HepG2 (cell line): ENCODE results near the gene RTP5. TPM values are rescaled to one million over a fixed set of nuclear protein-coding genes. Genes with fewer than 3 reads are reported as not detected.

Source experiments
- SAP130 ChIP-seq: IDR thresholded peaks from 2 replicates; pipeline ENCODE4 v1.6.1; 2016; ENCODE audit warnings: low read depth
- ZMYM3 ChIP-seq: sonication (generic); formaldehyde crosslinking; IDR thresholded peaks from 2 replicates; pipeline ENCODE4 v1.5.1; 2020; ENCODE audit warnings: mild to moderate bottlenecking, missing genetic modification reagents
- ZNF432 ChIP-seq: sonication (generic); formaldehyde crosslinking; IDR thresholded peaks from 2 replicates; pipeline ENCODE4 v1.5.0; 2020; ENCODE audit warnings: missing genetic modification reagents, mild to moderate bottlenecking, borderline replicate concordance
- polyA plus RNA-seq, 8 experiments: library from polyadenylated mRNA; depleted of rRNA in 3 of 8; stranded (reverse) in 7 of 8; unstranded in 1 of 8; fragments of >200 nt; fragmentation: Illumina TruSeq in 4 of 8; extraction: Trizol in 4 of 8; gene quantifications; 2 replicates each; pipeline versions ENCODE4 v1.2.1 to v1.2.3, GENCODE V29; 2011 to 2016; ENCODE audit warnings: low read depth in 4 of 8, missing spikeins in 1 of 8, mixed read lengths in 1 of 8; ENCODE audit not compliant: insufficient read depth in 1 of 8
- total RNA-seq, 5 experiments: library from RNA; depleted of rRNA; stranded (reverse); fragments of >200 nt; fragmentation: Illumina TruSeq; extraction: Trizol; gene quantifications; 2 replicates each; pipeline ENCODE4 v1.2.3, GENCODE V29; 2016; ENCODE audit warnings: low read depth in 1 of 5
- TF ChIP-seq, protein P1 (sequence below): sonication (generic); formaldehyde crosslinking; IDR thresholded peaks from 2 replicates; pipeline ENCODE4 v1.5.1; 2020; ENCODE audit warnings: mild to moderate bottlenecking, missing genetic modification reagents, borderline replicate concordance
- TF ChIP-seq, protein P2 (sequence below): IDR thresholded peaks from 2 replicates; pipeline ENCODE4 v1.6.1; 2012; ENCODE audit warnings: low read depth, low read length, improper control_type of control experiment
- TF ChIP-seq, protein P3 (sequence below): IDR thresholded peaks from 2 replicates; pipeline ENCODE4 v1.6.1; 2016; ENCODE audit warnings: low read depth, missing genetic modification reagents, missing compliant biosample characterization
- TF ChIP-seq, protein P4 (sequence below): sonication (generic); formaldehyde crosslinking; IDR thresholded peaks from one replicate; pipeline ENCODE4 v1.5.1; 2020; ENCODE audit warnings: mild to moderate bottlenecking, missing genetic modification reagents; ENCODE audit errors: not compliant biosample characterization

RTP5 gene
- total and polyA plus RNA-seq, 2 of the 13 experiments (the other 11 are each of a cell fraction or from before 2014, with no cell fraction given) = not detected

DNA sequence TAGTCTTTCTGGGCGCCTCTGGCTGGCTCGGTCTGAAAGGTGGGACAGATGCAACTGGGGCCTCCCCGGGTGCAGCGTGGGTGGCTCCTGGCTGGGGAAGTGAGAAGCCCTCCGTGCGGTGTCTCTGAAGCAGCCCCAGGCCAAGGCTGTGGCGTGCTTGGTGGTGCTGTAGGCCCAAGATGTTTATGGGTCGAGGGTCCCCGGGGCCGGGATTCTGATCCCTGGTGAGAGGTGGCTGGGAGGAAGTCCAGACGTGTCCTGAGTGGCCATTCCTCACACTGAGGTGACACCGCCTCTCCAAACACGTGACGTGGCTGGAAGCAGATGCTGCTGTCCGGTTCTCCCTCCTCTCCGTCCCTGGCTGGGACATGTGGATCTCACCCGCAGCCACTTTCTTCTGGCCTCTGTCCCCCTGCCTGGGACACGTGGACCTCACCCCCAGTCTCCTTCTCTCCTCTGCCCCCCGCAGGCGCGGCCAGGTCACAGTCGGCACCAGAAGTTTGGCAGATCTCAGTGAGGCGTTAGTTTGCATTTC is 12.6 kb downstream of the RTP5 start (continued):
- TF ChIP-seq, protein P1, sequence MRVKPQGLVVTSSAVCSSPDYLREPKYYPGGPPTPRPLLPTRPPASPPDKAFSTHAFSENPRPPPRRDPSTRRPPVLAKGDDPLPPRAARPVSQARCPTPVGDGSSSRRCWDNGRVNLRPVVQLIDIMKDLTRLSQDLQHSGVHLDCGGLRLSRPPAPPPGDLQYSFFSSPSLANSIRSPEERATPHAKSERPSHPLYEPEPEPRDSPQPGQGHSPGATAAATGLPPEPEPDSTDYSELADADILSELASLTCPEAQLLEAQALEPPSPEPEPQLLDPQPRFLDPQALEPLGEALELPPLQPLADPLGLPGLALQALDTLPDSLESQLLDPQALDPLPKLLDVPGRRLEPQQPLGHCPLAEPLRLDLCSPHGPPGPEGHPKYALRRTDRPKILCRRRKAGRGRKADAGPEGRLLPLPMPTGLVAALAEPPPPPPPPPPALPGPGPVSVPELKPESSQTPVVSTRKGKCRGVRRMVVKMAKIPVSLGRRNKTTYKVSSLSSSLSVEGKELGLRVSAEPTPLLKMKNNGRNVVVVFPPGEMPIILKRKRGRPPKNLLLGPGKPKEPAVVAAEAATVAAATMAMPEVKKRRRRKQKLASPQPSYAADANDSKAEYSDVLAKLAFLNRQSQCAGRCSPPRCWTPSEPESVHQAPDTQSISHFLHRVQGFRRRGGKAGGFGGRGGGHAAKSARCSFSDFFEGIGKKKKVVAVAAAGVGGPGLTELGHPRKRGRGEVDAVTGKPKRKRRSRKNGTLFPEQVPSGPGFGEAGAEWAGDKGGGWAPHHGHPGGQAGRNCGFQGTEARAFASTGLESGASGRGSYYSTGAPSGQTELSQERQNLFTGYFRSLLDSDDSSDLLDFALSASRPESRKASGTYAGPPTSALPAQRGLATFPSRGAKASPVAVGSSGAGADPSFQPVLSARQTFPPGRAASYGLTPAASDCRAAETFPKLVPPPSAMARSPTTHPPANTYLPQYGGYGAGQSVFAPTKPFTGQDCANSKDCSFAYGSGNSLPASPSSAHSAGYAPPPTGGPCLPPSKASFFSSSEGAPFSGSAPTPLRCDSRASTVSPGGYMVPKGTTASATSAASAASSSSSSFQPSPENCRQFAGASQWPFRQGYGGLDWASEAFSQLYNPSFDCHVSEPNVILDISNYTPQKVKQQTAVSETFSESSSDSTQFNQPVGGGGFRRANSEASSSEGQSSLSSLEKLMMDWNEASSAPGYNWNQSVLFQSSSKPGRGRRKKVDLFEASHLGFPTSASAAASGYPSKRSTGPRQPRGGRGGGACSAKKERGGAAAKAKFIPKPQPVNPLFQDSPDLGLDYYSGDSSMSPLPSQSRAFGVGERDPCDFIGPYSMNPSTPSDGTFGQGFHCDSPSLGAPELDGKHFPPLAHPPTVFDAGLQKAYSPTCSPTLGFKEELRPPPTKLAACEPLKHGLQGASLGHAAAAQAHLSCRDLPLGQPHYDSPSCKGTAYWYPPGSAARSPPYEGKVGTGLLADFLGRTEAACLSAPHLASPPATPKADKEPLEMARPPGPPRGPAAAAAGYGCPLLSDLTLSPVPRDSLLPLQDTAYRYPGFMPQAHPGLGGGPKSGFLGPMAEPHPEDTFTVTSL (CRISPR knock-in tag) = no peak
- TF ChIP-seq ZMYM3 (CRISPR knock-in tag) = no peak
- TF ChIP-seq, protein P2, sequence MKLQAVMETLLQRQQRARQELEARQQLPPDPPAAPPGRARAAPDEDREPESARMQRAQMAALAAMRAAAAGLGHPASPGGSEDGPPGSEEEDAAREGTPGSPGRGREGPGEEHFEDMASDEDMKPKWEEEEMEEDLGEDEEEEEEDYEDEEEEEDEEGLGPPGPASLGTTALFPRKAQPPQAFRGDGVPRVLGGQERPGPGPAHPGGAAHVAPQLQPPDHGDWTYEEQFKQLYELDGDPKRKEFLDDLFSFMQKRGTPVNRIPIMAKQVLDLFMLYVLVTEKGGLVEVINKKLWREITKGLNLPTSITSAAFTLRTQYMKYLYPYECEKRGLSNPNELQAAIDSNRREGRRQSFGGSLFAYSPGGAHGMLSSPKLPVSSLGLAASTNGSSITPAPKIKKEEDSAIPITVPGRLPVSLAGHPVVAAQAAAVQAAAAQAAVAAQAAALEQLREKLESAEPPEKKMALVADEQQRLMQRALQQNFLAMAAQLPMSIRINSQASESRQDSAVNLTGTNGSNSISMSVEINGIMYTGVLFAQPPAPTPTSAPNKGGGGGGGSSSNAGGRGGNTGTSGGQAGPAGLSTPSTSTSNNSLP = no peak
- TF ChIP-seq ZNF432 (CRISPR knock-in tag) = no peak
- TF ChIP-seq, protein P3, sequence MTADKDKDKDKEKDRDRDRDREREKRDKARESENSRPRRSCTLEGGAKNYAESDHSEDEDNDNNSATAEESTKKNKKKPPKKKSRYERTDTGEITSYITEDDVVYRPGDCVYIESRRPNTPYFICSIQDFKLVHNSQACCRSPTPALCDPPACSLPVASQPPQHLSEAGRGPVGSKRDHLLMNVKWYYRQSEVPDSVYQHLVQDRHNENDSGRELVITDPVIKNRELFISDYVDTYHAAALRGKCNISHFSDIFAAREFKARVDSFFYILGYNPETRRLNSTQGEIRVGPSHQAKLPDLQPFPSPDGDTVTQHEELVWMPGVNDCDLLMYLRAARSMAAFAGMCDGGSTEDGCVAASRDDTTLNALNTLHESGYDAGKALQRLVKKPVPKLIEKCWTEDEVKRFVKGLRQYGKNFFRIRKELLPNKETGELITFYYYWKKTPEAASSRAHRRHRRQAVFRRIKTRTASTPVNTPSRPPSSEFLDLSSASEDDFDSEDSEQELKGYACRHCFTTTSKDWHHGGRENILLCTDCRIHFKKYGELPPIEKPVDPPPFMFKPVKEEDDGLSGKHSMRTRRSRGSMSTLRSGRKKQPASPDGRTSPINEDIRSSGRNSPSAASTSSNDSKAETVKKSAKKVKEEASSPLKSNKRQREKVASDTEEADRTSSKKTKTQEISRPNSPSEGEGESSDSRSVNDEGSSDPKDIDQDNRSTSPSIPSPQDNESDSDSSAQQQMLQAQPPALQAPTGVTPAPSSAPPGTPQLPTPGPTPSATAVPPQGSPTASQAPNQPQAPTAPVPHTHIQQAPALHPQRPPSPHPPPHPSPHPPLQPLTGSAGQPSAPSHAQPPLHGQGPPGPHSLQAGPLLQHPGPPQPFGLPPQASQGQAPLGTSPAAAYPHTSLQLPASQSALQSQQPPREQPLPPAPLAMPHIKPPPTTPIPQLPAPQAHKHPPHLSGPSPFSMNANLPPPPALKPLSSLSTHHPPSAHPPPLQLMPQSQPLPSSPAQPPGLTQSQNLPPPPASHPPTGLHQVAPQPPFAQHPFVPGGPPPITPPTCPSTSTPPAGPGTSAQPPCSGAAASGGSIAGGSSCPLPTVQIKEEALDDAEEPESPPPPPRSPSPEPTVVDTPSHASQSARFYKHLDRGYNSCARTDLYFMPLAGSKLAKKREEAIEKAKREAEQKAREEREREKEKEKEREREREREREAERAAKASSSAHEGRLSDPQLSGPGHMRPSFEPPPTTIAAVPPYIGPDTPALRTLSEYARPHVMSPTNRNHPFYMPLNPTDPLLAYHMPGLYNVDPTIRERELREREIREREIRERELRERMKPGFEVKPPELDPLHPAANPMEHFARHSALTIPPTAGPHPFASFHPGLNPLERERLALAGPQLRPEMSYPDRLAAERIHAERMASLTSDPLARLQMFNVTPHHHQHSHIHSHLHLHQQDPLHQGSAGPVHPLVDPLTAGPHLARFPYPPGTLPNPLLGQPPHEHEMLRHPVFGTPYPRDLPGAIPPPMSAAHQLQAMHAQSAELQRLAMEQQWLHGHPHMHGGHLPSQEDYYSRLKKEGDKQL (CRISPR knock-in tag) = no peak
- TF ChIP-seq SAP130 (CRISPR knock-in tag) = 0 out of 2 replicates have a peak, but pooled peaks have one; percentile 5
- TF ChIP-seq, protein P4, sequence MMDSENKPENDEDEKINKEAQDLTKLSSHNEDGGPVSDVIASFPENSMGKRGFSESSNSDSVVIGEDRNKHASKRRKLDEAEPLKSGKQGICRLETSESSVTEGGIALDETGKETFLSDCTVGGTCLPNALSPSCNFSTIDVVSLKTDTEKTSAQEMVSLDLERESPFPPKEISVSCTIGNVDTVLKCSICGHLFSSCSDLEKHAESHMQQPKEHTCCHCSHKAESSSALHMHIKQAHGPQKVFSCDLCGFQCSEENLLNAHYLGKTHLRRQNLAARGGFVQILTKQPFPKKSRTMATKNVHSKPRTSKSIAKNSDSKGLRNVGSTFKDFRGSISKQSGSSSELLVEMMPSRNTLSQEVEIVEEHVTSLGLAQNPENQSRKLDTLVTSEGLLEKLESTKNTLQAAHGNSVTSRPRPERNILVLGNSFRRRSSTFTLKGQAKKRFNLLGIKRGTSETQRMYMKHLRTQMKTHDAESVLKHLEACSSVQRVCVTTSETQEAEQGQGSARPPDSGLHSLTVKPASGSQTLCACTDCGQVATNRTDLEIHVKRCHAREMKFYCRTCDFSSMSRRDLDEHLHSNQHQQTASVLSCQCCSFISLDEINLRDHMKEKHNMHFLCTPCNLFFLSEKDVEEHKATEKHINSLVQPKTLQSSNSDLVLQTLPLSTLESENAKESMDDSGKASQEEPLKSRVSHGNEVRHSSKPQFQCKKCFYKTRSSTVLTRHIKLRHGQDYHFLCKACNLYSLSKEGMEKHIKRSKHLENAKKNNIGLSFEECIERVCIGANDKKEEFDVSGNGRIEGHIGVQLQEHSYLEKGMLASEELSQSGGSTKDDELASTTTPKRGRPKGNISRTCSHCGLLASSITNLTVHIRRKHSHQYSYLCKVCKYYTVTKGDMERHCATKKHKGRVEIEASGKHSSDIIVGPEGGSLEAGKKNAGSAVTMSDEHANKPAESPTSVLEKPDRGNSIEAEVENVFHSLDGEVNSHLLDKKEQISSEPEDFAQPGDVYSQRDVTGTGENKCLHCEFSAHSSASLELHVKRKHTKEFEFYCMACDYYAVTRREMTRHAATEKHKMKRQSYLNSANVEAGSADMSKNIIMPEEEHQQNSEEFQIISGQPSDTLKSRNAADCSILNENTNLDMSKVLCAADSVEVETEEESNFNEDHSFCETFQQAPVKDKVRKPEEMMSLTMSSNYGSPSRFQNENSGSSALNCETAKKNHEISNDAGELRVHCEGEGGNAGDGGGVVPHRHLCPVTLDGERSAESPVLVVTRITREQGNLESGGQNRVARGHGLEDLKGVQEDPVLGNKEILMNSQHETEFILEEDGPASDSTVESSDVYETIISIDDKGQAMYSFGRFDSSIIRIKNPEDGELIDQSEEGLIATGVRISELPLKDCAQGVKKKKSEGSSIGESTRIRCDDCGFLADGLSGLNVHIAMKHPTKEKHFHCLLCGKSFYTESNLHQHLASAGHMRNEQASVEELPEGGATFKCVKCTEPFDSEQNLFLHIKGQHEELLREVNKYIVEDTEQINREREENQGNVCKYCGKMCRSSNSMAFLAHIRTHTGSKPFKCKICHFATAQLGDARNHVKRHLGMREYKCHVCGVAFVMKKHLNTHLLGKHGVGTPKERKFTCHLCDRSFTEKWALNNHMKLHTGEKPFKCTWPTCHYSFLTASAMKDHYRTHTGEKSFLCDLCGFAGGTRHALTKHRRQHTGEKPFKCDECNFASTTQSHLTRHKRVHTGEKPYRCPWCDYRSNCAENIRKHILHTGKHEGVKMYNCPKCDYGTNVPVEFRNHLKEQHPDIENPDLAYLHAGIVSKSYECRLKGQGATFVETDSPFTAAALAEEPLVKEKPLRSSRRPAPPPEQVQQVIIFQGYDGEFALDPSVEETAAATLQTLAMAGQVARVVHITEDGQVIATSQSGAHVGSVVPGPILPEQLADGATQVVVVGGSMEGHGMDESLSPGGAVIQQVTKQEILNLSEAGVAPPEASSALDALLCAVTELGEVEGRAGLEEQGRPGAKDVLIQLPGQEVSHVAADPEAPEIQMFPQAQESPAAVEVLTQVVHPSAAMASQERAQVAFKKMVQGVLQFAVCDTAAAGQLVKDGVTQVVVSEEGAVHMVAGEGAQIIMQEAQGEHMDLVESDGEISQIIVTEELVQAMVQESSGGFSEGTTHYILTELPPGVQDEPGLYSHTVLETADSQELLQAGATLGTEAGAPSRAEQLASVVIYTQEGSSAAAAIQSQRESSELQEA (CRISPR knock-in tag) = no peak
